ENCODE measurements around the gene GUCY2F.

Gene GUCY2F

DNA sequence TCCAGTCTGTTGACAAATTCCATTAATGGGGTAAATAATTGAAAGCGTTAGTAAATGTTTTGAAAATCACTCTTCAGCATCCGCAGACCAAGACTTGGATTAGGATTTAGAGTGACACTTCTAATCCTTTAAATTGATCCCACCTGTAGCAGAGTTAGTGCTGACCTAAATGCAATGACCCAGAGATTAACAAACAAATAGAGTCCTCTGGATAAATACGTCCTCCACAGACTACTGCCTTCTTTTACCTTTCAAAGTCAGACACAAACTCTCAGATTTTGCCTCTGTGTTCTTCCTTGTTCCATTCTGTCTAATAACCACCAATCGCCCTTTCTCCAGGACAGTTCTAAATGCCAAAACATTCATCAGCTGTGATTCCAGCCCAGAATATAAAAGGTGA lies at the start of gene GUCY2F:
GUCY2F (minus strand) TSS at position 101 of the 400 bp plus-strand sequence. CDS start 6,150 bp downstream, outside the sequence.
- no peak for DNase-seq

GRCh38 chrX:109519001-109519400 lies 37.1 kb upstream of the GUCY2F start:
- DNase-seq, result no peak

- DNase-seq, result no peak
Measured at GRCh38 chrX:109511113-109511512, 29.2 kb upstream of the GUCY2F start.

DNA sequence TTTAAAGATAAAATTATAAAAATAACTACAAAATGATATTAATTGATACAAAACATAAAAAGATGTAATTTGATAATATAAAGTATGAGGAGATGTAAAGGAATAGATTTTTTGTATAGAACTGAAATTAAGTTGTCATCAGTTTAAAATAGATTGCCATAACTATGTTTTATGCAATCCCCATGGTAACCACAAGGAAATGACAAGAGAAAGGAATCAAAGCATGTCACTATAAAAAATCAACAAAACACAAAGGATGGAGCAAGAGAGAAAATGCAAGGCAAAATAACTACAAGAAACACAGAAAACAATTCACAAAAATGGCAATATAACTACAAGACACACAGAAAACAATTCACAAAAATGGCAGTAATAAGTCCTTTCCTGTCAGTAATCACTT lies 27.0 kb upstream of the GUCY2F start:
- no peak for DNase-seq

DNA sequence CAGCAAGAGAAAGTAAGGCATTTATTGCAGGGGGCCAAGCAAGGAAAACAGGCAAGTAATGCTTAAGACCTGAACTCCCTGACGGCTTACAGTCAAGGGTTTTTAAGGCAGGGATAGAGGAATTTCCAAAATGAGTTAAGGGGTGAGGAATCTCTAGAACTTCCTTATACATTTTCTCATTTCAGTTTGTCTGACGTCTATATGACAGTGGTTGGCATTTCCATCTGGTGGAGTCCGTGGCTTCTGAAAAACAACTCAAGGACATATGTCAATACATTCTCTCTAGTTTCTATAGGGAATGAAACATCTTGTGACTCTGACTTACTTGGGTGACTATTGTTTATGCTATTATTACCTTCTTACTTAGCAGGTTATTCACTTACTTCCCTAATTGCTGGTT lies 19.3 kb upstream of the GUCY2F start:
- no peak for DNase-seq

GRCh38 chrX:109498434-109498833 lies 16.5 kb upstream of the GUCY2F start:
- no peak for DNase-seq

DNA sequence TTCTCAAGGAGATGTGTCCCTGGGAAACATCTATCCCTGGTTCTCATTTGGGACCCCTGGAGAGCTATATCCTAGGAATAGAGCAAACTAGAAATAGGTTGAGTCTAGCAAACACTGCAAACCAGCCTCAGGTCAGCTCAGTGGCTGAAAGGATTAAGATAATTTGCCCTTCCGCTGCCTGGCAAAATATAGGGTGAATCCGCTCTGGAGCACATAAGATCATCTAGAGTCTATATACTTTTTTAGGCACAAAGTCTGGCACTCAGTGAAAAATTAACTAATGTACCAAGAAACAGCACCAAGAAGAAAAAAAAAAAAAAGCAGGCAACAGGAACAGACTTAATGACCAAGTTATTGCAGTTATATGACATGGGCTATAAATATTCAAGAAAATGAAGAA lies 7.3 kb upstream of the GUCY2F start:
- no peak for DNase-seq

GRCh38 chrX:109487640-109488039 lies 5.8 kb upstream of the GUCY2F start:
- DNase-seq, result no peak

DNA sequence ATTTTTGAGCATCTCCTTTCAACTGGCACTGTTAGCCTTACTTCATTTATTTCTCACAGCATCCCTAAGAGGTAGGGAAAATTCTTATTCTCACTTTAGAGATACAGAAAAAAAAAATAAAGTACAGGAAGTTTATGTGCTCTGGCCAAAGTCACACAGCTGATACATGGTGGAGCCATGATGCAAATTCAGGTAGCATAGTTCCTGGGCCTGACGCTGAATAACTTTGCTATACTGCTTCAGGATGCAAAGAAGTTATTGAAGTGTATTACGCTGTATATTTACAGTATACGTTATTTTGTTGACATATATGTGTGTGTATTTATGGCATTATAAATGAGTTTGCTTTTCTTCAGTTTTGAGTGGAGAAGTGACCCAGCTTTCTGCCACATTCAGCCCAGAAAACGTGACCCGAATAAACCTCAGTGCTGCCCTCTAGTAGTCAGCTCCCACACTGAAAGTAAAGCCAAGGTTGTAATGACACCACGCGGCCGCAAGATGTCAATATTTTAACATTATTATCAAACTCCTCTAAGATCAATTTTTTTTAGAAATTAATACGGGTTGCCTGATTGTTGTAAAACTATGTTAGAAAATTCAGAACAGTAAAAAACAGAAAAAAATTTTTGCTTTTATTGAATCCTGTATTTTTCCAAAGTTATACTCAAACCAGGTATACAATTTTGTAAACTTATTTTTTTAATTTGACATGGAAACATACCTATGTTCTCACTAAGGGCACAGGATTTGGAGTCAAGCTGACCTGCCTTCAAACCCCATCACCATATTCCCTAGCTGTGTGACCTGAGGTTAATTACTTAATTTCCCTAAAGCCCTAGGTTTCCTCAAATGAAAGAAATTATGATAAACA lies 3.8 kb upstream of the GUCY2F start:
- peak; percentile 64 for DNase-seq

DNA sequence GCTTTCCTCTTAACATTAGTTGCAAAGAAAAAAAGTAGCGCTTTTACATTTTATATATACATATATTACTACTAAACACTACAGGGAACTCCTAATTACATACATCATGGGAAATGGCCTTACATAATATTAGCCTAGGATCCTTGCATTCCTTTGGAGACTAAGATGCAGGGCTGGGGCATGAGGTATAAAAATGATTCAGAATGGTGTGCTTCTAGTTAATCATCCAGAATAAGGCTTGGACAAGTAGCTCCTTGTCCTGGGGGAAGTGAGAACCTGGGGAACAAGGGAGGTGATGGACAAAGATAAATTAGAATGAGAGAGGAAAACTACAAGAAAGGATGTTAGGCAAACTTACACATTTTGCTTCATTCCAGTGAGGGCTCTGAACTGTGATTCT lies 3.0 kb upstream of the GUCY2F start:
- DNase-seq, result no peak

DNA sequence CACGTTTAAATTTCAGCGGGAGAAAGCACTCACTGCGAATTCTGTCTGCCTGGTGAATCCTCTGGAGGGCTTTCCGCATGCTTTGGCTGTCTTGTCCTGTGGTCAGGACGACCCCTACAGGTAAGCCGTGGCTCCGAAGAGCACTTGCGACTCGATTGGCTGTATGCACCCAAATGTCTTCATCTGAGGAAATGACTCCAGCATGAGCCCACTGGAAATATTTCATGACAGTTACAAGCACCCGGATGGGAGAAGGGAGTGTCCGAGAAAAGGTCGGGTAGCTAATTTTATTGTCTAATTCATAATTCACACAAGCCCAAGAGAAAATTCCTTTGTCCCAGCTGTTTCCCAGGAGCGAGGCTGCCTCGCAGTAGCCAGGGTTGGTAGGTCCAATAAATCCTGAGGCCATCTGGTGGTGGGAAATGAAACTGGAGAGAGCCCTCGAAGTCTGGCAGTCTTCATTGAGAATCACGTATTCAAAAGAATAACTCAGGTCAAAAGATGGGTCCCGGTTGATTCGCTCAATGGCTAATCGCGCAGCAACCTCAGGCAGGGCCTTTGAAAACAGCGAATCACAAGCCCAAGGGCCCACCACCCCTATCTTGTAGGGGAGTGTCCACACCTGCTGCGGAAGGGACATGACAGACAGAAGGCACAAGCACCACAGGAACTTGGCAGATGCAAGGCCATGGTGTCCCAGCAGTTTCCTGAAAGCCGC lies 6.6 kb downstream of the GUCY2F start:
- no peak for DNase-seq

- DNase-seq, result peak; percentile 13
Measured at GRCh38 chrX:109472939-109473735, 8.7 kb downstream of the GUCY2F start.

- DNase-seq, result no peak
Measured at GRCh38 chrX:109464231-109464630, 17.7 kb downstream of the GUCY2F start.

DNA sequence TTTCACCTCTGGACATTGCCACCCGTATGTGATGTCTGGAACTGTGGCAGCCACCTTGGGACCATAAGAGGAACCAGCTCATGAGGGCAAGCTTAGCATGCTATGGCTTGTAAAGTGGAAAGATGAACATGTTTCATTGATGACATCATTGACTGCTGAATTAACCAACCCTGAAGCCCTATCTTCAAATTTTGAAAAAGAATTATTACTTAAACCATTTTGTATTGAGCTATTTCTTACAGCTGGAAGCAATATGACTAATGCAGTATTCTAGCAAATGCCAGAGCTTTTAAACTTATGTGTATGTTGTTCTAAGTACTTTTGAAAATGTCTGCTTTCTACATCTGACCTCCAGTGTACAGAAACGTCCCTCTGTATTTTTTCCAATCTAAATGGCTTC lies 18.1 kb downstream of the GUCY2F start:
- DNase-seq, result no peak

DNA sequence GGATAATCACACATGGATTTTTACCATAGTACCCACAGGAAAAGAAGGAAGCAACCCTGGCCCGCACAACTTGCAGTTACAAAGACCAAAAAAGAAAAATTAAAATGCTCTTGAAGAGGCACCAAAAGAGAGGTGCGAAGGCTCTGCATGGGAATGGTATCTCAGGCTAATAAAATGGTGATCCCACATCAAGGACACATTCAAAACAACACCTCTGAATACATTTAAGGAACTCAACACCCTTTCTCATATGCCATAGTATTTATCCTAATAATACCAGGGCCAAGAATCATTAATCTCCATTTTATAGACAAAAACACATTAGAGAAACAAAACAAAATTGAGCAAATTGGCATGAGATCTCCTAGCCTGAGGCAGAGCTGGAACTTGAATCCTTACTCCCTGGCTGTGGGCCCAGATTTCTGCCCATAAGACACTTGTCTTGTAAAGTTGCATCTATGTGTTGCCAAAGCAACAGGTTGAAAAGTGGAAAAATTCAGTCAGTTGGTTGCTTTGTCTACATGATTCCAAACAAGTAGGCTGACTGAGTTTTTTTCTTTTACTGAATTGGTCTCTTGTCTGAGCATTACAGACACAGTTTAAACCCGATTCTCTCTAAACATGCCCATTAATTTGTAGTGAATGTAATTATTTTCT lies 33.5 kb downstream of the GUCY2F start:
- no peak for DNase-seq

DNA sequence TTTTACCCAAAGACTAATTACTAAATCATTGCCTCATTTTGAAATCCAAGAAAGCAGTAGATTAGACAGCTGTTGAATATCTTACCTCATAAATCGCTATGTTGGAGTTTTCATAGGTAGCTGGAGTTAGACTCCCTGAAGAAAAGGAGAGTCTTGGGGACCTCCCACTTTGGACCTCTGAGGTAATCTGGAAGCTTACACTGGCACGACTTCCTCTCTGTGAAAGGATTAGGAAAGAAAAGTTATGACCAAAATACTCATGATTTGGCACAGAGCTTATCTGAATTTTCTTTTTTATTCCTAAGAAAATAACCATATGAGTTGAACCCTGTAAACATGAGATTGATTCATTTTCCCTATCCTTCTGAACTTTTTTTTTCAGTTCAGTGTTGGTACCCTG lies 40.6 kb downstream of the GUCY2F start:
- DNase-seq, result no peak

DNA sequence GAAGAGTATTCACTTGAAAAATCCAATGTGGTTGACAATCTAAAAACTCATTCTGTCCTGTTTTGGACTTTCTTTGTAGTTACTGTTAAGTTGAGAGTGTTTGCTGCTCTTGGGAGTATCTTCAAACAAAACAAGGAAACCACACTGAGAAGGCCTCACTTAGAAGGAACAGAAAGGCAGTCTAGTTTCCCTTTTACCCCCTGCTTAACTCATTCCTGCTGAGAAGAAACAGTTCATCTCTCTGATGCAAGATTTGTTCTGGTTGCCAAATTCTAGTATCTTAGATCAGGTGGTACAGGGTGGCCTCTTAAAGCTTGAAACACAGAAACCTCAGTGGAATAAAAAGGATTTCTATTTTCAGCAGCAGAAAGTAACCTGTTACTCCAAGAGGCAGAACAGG lies 41.4 kb downstream of the GUCY2F start:
- no peak for DNase-seq

GRCh38 chrX:109409181-109409580 lies 72.7 kb downstream of the GUCY2F start:
- no peak for DNase-seq

DNA sequence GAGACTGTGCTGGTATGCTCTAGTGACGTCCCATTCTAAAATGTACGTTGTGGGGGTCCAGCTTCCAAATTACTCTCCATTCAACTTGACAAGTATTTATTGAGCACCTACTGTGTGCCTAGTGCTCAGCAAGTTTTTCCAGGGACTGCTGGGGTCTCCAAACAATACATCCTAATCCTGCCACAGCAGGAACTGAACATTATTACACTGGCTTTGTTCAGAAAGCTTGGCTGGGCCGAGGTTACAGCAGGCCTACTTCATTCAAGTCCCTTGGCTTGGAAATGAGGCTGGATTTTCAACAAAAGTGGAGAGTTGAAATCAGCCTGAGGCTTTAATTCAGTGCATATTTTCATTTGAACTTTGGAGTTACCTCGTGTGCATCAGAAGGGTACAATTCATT lies 78.0 kb downstream of the GUCY2F start:
- DNase-seq, result no peak

DNA sequence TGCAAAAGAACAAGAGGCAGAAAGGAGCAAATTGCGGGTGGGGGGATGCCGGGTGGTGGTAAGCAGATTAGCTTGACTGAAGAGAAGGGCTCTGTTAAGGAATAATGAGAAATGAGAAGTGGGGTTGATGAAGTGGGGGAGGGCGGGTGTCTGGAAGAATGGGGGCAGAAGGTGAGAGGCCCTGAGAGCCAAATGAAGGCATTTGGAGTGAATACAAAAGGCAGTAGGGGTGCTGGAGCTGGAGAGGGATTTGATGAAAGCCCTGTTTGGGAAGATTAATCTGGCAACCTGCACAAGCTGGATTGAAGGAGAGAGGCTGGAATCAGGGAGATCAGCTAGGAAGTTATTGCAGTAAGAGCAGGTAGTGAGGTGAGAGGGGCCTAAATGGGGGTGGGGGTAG lies 82.1 kb downstream of the GUCY2F start:
- DNase-seq, result no peak

DNA sequence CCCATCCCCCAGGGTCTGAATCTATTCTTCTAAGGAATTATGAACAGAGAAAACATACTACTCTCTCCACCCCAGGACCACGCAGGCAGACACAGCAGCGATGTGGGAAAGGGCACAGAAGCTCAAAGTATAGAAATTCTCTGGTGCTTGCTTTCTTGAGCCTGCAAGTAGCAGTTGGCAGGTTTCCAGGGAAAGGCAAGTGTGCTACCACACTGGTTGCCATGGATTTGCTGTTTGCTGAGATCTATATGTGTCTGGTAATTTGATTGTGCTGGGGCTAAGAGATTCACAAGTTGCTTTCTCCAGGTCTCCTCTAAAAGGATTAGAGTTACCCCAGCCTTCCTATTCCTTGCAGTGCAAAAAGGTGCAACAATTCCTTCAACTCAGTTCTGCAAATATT lies 83.1 kb downstream of the GUCY2F start:
- no peak for DNase-seq

GRCh38 chrX:109398061-109398460 lies 83.8 kb downstream of the GUCY2F start:
- no peak for DNase-seq

DNA sequence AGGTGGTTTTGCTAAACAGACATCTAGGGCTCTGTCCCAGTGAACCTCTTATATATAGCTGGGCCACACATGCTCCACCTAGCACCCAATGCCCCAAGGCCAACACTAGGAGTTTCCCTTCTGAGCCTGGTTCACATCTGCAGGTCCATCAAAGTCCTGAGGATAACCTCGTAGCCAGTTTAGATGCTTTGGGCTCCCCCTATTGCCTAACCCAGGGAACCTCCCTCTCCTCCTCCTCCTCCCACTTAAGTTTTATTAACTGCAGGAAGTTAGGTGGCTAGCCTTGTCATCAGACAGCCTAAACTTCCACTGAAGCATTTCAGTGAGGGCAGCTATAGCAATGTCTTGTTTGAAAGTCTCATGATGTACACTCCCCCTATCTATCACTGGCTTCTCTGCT lies 88.0 kb downstream of the GUCY2F start:
- DNase-seq, result no peak
